ENCODE results near the gene ZNF516.

The ZNF516 gene

GRCh38 chr18:76467371-76468190 lies 27.5 kb downstream of the ZNF516 start:
- no peak for DNase-seq (ENCODE audit: low read depth)

- DNase-seq (ENCODE audit: low read depth), result no peak
Observed at GRCh38 chr18:76466410-76466991, 28.5 kb downstream of the ZNF516 start.

DNA sequence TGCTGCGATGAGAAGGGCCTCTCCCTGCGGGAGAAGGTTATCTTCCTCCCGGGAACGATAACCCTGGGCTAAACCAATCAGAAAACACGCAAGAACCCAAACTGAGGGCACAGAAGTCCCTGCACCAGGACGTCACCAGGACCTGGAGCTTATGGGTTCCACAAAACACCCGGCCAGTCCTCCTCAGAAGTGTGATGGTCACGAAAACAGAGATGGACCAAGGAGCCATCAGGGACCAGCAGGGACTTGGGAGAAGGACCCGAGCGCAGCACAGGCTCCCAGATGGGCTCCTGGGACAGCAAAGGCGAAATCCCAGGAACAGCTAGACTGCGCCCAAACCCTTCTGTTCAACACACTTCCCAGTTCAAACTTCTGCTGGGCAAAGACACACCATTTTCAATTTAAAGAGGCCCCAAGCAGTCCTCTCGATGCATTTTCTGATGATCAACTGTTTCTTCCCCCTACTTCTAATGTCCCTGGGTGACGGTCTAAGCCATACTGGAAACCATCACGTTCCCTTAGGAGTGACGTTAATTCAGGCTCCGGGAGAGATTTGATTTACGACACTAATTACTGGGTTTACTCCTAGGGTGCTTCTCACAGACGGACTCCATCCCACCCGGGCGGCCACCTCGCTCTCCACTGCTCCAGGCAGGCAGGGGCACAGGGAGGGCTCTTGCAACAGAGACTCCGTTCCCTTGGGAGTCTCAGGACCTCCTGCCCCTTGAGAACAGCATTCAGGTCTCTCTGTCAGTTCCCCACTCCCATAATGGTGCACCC lies 29.2 kb downstream of the ZNF516 start:
- DNase-seq (ENCODE audit: low read depth), result no peak

- no peak for DNase-seq (ENCODE audit: low read depth)
Observed at GRCh38 chr18:76464281-76465259, 30.5 kb downstream of the ZNF516 start.

- DNase-seq (ENCODE audit: low read depth), result no peak
Observed at GRCh38 chr18:76463872-76464271, 31.2 kb downstream of the ZNF516 start.

DNA sequence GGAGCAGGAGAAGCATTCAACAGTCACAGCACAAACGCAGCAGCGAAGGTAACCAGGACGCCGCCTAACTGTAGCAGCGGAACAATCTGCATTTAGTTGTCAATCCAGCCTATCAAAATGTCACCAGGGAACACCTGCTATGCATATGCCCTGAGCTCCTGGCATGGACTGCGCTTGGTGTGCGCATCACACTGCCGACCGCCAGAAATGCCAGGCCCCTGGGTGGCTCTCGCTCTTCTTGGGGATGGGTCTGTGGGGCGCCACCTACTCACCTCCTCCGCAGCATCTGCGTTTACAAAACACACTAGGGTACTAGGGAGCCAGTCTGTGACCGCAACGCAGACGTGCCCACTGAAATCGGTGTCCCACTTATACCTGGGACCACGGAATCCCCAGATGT lies 31.7 kb downstream of the ZNF516 start:
- no peak for DNase-seq (ENCODE audit: low read depth)

GRCh38 chr18:76462326-76462694 lies 32.7 kb downstream of the ZNF516 start:
- no peak for DNase-seq (ENCODE audit: low read depth)

DNA sequence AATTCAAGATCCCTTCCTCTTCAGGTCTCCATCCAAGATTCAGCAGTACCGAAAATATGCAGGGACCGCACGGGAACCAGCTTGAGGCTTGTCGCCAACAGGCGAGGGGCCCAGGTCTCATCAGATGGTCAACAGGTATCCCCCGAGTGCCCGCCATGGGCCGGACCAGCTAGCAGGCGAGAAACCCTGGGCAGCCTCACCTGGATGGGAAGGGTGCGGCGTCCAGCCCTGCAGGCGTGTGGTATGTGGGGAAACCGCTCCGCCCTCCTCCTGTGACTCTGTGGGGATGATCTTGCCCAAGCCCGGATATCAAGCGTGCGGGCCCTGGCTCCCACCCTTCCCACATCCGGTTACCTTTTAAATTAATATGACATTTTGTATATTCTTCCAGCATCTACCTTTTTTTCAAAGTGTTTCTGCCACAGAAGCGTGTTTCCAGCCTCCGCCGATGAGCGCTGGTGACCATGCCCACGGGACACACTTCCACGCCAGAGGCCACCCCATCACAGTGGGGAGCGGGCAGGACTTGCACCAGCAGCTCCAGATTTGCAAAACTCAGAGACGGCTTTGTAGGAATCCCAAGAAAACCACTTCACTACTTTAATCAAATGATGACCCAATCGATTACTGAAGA lies 33.2 kb downstream of the ZNF516 start:
- DNase-seq (ENCODE audit: low read depth), result no peak

DNA sequence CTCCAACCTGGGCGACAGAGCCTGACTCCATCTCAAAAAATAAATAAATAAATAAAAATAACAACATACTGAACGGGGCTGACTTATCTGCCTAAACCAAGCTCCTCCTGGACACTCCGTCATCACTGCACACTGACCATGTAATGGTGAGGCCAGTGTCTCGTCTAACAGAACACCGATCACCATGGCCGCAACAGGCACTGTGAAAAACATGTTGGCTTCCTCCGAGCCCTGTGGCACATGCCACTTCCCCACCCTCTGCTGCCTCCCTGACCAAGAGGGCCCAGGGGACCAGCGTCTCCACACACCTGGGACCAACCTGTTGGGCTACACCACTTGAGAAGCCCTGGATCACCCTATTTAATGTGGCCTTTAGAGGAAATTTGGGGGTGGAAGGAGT lies 33.9 kb downstream of the ZNF516 start:
- DNase-seq (ENCODE audit: low read depth), result no peak

DNA sequence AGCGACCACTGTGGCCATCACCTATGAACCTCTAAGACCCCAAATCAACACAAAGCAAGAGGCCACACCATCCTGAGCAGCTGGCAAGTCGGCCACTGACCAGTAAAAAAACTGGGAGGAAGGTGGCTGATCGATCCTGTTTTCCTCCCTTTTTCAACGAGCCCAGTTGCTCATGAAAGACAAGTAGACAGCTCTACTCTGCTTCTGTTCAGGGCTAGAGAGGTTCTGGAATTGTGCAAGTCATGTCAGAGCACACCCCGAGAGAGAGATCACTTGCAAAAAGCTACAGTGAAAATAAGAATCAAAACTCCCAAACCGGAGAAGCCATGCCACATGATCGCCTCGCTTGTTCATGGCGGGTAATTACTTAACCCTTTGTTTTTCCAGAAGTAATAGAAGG lies 34.6 kb downstream of the ZNF516 start:
- DNase-seq (ENCODE audit: low read depth), result no peak

DNA sequence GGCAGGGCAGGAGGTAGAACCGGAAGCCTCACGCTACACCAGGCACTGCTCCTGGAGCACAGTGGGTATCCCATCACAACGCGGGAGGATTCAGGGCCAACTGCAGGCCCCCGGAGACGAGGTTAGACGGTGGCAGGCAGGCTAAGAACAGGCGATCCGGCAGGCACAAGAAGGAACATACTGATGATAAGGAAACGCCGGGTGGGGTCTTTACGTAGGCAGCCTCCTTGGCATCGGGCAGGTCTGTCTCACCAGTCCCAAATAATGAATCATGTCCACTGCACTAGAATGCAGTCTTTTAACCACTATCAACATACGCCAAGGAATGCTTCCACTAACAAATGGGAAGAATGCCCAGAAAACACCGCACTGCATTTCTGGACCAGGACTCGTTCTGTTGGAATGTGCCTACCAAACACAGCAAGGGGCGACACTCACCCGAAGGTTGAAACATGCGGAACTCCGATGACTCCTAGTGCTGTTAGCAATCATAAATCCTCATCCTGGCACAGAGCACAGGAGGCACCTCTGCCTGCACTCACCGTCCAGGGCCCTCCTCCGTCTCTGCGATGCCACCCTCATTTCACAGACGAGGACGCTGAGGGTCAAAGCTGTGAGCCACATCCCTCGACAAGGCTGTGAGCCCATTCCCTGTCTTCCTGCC lies 35.2 kb downstream of the ZNF516 start:
- no peak for DNase-seq (ENCODE audit: low read depth)

DNA sequence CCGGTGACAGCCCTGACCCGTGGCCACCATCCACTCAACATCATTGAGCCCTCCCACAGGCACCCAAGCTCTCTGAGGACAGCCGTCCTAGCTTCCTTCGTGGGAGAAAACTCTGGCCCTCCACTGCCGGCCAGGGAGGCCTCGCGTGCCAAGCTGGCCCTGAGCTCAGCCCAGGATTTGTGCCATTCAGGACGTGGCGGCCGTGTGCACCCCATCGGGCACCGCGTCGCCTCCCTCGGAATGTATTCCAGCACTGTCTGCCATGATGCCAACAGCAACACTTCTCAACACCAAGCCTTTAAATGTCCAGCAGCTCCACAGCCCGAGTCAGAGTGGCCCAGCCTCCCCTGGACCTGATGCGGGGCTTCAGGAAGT lies 35.7 kb downstream of the ZNF516 start:
- no peak for DNase-seq (ENCODE audit: low read depth)

DNA sequence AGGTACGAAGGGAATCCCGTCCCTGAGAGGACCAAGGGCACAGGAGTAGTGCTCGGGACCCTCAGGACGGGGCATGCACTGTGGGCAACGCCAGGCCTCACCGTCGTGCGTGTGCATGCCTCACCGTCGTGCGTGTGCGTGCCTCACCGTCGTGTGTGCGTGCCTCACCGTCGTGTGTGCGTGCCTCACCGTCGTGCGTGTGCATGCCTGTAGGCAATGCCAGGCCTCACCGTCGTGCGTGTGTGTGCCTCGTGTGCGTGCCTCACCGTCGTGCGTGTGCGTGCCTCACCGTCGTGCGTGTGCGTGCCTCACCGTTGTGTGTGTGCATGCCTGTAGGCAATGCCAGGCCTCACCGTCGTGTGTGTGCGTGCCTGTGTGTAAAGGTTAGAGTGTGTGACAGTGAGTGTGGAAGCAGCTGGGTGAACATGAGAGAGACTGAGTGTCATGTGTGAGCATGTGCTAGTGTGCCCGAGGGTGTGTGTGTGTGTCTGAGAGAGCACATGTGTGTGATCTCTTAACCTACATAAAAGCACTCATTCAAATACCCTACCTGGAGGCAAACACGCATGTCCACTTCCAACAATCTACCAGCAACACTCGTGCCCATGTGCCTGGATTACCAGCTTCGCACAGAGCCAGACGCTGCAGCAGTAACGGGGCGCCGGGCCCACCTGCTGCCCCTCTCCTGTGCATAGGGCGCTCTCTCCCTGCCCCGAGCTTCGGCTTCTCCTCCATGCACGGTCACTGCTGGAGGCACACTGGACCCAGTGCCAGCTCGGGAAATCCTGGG lies 36.3 kb downstream of the ZNF516 start:
- no peak for DNase-seq (ENCODE audit: low read depth)

DNA sequence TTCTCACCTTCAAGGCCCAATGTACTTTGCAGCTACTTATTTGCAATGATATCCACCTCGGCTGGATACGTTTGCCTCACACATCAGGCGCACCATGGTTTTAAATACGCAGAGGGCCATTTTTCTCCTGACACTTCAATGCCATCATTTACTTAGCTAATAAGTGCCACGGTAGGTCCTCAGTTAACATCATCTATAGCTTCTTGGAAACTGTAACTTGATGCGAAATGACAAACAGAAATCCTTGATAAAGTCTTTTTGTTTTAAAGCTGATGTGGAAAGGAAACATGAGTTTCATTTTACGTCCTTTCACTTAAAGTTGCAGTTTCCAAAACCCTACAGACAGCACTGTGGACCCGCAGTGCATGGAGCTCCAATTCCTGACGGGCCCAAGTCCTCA lies 37.1 kb downstream of the ZNF516 start:
- no peak for DNase-seq (ENCODE audit: low read depth)

DNA sequence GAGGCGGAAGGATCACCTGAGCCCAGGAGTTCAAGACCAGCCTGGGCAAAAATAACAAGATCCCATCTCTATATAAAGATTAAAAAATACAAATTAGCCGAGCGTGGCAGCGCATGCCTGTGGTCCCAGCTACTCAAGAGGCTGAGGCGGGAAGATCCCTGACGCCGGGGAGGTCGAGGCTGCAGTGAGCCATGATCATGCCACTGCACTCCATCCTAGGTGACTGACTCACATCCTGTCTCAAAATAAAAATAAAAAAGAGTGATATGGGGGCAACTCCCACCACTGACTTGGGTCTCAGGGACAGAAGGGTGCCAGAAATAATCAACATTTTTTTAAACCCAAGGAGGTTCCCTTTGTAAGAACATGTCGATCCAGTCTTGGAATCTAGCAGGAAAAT lies 37.6 kb downstream of the ZNF516 start:
- DNase-seq (ENCODE audit: low read depth), result no peak

DNA sequence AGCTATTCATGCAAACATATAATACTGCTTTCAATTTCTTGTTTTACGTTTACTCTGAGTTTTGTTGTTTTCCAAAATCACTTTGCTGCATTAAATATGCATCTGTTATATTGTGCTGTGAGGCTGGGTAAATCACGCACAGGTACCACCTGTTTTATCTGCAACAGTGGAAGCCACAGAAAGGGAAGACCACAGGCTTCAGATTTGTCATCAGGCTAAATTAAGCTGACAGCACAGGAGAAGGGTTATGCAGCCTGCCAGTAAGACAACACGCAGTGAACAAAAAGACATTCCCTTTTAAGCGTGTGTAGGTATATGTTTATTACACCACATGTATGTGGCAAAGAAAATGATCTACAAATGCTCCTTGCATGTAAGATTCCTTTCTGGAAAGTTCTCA lies 38.2 kb downstream of the ZNF516 start:
- DNase-seq (ENCODE audit: low read depth), result no peak

- DNase-seq (ENCODE audit: low read depth), result no peak
Observed at GRCh38 chr18:76456018-76456750, 38.9 kb downstream of the ZNF516 start.

DNA sequence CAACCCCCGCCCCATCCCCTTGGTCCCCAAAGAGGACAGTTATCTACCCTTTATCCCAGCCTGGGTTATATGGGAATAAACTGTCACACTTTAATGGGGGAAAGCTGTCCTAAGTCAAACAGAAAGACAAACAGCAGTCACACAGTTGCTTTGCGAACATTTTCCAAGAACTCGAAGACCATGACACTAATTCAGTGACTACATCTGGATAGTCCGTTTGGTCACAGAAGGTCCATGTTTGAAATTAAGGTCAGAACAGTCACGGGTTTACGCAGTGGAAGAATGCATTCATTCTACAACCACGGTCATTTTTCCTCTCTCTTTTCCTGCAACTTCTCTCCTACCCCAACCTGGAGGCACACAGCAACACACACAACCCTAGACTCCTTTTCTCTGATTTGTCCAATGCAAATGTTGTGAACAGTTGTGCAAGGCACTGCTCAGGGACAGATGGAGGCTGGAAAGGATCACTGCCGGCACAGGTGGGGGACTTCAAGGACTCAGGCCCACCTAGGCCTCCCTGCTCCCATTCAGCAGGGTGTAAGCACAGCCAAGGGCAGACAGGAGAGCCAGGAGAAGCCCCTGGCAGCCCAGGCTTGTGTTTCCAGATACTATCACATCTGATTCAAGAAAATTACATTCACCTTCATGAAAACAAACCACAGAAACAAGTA lies 39.9 kb downstream of the ZNF516 start:
- no peak for DNase-seq (ENCODE audit: low read depth)

GRCh38 chr18:76454418-76454817 lies 40.6 kb downstream of the ZNF516 start:
- DNase-seq (ENCODE audit: low read depth), result no peak

Measured in stimulated activated CD8-positive, alpha-beta memory T cell treated with anti-CD3 and anti-CD28 coated beads, Interleukin-7, amount 100 ng/mL, for 24 hours (primary cell).